ENCODE results near the gene HMCN2.

GRCh38 chr9:130345009-130345896, 79.7 kb downstream of the HMCN2 start:
- TF ChIP-seq CTCF (IDR thresholded peaks at IDR 0.05) = no peak
- TF ChIP-seq E2F6 (IDR thresholded peaks at IDR 0.05; ENCODE audit: borderline replicate concordance, low read depth) = no peak
- no peak for TF ChIP-seq REST (IDR thresholded peaks at IDR 0.05)
